GM18526 (cell line): Measurements from ENCODE around the gene ZBTB22.
A peak's percentile ranks its signal among the peaks of the same experiment; 100 is the strongest.

Experiments
- POLR2A ChIP-seq: IDR thresholded peaks from 3 replicates; pipeline ENCODE4 v1.6.1; 2011; ENCODE audit not compliant: insufficient read length; ENCODE audit errors: extremely low read depth

Gene ZBTB22

DNA sequence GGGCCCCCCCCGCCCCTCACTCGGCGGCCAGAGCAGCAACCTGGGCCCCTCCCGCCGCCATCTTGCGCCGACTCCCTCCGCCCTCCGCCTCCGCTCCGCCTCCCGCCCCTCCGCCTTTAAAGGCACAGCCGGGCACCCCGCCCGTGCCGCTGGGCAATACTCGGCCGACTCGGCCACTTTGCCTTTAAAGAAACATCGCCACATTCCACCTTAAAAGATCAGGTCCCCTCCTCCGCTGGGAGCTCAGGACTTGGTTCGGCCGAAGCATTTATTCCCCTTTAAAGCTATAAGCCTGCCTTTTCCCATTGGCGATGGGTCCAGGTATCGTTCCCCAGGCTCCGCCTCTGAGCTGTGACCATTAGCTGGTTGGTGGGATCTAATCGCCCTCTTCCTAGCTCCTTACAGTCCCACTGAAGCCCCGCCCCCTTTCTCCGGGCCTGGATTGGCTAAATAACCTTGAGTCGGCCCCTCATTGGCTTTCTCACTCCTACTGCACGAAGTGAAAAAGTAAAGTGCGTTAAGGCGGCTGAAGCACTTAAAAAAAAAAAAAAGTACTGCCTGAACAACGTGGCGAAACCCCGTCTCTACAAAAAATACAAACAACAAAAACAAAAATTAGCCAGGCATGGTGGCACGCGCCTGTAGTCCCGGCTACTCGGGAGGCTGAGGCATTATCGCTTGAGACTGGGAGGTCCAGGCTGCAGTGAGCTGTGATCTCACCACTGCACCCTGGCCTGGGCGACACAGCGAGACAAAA lies at the start of gene ZBTB22:
ZBTB22 (minus strand) TSS at position 76 of the 757 bp plus-strand sequence. CDS start 828 bp downstream, outside the sequence.
- TF ChIP-seq POLR2A: peak; percentile 39

- no peak for TF ChIP-seq POLR2A
Measured at GRCh38 chr6:33367009-33367714, 49.6 kb upstream of the ZBTB22 start.

GRCh38 chr6:33359331-33359730 lies 41.8 kb upstream of the ZBTB22 start:
- no peak for TF ChIP-seq POLR2A

DNA sequence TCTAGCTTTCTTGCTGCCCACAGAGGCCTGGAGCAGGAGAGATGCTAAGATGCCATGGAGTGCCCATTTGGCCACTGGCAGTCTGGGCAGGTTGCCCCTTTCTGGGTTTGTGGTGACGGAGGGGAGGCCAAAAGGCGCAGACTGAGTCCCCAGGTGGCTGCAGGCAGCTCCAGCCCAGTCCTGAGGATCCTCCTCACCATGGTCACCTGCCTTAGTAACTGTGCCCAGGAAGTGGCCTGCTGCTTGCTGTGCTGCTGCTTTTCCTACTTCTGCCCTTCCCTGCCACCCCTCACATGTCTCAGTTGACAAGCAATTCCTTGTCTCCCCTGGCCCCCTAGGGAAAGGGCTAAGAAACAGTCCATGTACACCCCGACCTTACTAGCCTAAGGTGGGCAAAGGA lies 38.8 kb upstream of the ZBTB22 start:
- TF ChIP-seq POLR2A: no peak

DNA sequence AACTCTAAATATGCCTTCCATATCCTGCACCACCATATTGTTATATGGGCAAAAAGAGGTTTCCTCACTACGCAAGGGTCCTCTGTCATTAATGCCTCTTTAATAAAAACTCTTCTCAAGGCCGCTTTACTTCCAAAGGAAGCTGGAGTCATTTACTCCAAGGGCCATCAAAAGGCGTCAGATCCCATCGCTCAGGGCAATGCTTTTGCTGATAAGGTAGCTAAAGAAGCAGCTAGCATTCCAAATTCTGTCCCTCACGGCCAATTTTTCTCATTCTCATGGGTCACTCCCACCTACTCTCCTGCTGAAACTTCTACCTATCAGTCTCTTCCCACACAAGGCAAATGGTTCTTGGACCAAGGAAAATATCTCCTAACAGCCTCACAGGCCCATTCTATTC lies 30.3 kb upstream of the ZBTB22 start:
- TF ChIP-seq POLR2A: no peak

- no peak for TF ChIP-seq POLR2A
Measured at GRCh38 chr6:33344701-33345697, 27.5 kb upstream of the ZBTB22 start.

DNA sequence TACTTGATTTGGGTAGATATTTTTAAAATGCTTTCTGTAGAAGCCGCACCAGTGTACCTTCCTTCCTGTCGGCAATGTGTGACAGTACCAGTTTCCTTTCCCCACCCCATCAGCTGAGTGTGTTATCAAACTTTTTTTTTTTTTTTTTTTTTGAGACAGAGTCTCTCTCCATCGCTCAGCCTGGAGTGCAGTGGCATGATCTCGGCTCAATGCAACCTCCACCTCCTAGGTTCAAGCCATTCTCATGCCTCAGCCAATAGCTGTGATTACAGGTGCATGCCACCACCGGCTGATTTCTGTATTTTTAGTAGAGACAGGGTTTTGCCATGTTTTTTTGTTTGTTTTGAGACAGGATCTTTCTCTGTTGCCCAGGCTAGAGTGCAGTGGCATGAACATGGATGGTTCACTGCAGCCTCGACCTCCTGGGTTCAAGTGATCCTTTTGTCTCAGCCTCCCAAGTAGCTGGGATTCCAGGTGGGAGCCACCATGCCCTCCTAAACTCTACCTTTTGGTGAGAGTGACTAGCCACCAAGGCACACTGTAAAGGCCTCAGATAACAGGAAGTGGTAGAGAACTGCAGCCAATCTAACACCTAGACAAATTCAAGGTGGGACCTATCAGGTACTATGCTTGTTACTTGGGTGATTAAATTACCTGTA lies 26.5 kb upstream of the ZBTB22 start:
- TF ChIP-seq POLR2A: no peak

DNA sequence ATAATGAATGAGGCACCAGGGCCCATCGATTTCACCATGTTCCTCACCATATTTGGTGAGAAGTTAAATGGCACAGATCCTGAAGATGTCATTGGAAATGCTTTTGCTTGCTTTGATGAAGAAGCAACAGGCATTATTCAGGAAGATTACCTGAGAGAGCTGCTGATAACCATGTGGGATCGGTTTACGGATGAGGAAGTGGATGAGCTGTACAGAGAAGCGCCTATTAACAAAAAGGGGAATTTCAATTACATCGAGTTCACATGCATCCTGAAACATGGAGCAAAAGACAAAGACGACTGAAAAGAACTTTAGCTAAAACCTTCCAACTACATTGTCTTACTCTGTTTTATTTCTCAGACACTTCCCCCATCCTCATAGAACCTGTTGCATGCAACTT lies 21.6 kb upstream of the ZBTB22 start:
- TF ChIP-seq POLR2A: no peak

- TF ChIP-seq POLR2A: no peak
Measured at GRCh38 chr6:33336495-33336894, 19.0 kb upstream of the ZBTB22 start.

DNA sequence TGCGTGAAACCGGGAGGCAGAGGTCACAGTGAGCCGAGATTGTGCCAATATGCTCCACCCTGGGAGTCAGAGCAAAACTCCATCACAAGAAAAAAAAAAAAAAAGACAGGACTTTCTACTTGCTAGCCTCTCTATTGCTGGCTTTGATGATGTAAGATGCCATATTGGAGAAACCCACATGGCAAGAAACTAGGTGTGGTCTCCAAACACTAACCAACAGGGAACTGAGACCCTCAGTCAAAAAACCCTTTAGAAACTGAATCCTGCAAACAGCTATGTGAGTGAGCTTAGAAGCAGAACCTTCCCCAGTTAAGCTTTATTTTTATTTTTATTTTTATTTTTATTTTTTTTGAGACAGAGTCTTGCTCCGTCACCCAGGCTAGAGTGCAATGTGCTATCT lies 18.4 kb upstream of the ZBTB22 start:
- no peak for TF ChIP-seq POLR2A

- no peak for TF ChIP-seq POLR2A
Measured at GRCh38 chr6:33333666-33334065, 16.1 kb upstream of the ZBTB22 start.

DNA sequence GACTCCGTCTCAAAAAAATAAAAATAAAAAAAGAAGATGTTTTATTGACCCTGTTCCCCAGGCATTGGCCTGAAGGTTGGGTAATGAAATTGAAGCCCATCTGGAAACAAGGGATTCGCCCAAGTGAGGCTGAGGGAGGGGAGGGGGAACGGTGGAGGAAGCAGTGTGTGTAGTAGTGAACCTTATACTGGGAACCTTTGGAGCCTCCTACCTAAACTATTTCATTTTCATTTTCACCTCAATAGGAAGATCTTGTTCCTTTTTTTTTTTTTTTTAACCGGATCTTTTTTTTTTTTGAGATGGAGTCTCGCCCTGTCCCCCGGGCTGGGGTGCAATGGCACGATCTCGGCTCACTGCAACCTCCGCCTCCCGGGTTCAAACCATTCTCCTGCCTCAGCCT lies 13.2 kb upstream of the ZBTB22 start:
- TF ChIP-seq POLR2A: no peak

- no peak for TF ChIP-seq POLR2A
Measured at GRCh38 chr6:33329058-33329457, 11.5 kb upstream of the ZBTB22 start.

DNA sequence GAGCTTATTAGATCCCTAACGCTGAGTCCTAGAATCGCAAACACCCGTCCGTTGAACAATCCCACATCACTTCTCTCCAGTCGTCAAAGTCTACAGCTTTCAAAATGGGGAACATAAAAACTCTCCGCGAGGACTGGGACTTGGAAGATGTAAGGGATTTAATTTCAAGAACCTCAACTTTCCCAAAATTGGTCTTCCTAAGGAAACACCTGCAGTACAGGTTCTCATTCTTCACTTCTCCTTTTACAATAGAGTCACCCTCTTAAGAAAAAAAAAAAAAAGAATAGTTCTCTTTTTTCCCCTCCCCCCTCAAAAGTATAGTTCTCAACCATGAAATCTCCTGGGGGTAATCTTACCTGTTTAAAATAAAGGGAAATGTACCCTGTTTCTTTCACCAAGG lies 6.6 kb upstream of the ZBTB22 start:
- TF ChIP-seq POLR2A: no peak

- no peak for TF ChIP-seq POLR2A
Measured at GRCh38 chr6:33323623-33323948, 6.0 kb upstream of the ZBTB22 start.
